ENCODE results near the gene ARGLU1.
A peak's percentile ranks its signal among the peaks of the same experiment; 100 is the strongest.

Gene ARGLU1

DNA sequence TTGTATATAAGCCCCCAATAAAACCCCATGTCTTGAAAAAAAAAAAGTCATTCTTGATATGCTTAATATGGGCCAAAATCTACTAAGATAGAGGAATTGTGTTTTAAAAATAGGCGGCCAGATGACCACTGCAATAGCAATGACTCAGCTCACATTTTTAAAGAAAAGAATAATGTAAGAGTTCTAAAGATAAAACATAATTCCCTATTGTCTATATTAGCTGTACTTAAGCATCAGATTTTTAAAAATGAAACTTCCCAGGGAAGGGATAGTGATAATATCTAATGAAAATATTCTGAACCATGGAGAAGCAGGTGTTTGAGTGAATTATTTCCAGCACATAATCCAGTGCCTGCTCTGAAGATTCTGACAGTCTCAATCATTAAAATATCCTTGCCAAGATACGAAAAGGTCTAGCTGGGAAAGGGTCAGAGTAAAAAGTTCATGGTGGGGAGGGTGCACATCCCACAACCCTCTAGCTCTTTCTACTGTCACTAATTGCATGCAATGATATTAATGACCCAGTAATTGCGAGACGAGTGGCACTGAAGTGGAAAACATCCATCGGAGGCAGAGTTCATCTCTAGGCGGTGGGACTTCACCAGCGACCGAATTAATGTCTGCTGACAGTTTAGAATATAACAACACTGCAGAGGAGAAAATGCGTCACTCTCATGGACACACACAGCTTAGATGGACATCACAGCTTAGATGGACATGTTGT is 64.0 kb downstream of the ARGLU1 start:
- no peak for DNase-seq

DNA sequence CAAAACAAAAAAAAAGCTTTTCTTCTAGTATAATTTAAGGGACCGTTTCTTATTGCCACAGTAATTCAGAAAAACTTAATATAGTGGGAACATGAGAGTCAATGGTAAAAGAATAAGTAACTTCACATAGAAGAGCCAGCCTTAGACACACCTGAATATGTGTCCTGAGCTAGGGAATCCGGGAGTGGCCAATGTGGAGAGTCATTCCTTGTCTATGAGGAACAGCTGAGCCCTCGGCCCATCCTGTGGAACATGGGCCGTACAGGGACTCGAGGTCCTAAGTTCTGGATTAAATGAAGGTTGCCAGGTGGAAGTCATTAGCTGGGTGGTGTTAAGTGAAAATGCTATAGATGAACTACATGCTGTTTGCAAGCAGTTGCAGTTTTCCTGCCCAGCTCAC is 64.7 kb downstream of the ARGLU1 start:
- no peak for DNase-seq

DNA sequence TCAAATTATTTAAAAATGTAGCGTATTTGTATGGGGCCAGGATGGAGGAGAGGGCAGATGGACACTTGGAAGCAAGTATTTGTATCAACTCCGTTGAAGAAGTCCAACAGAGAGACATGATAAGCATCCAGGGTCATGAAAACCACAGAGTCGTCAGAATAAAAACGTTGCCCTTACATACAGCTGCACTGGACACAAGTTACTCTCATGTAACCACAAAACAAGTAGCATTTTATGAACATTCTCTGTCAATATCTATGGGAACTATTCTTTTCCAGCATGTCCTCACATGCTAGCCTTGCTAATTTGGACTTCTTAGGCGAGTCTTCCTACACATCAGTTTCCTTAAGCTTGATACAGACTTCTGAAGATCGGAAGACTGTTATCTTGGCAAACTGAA is 67.5 kb downstream of the ARGLU1 start:
- DNase-seq: no peak

DNA sequence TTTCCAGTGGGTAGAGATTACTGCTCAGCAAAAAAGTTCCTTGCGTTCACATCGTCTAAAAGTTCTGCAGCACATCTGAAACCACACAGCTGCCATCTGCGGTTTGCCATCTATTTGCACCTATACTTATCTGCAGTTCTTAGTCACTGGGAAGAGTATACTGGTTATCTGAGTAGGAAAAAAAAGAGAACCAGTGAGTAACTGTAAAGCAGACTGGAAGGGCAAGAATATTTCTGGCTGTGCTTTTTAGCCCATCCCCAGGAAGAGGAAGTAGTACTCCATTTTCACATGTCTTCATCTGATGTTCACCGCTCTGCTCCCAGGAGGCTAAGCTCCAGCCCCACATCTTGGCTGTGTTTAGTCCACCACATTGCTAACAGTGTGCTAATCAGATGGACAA is 68.0 kb downstream of the ARGLU1 start:
- DNase-seq: no peak

DNA sequence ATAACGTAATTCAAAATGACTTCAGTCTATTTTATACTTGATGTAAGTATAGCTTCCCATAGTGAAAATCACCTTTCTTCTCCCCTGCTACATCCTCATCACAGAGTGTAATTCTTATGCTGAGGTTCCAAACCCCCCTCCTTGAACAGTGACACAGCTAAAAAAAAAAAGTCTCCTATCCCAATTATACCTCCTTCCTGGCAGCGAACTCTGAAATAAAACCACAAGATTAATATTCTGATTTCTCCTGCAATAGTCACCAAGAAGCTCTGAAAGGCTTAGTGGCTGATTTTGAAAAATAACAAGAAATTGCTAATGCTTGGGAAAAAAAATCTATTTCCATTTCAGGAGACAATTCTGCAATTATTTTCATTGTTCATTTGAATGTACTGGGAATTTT is 68.8 kb downstream of the ARGLU1 start:
- DNase-seq: no peak

DNA sequence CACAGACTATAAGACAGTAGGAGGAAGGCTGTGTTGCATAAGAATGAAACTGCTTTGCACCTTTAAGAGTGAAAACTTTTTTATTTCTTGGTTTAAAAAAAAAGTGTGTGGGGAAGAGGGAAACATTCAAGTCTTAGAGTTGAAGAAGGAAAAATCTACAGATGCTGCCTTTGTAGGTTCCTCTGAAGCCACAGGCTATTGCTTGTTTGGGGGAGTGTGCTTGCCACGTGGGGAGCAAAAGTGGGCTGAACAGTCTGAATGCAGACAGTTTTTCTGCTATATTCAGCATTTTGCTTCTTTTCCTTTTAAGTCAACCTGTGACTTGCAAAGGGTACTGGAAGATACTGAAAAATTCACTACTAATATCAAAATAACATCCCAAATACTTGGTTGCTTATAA is 69.4 kb downstream of the ARGLU1 start:
- peak in 13 of 56 donors; percentile 7 to 61 (median 19) for DNase-seq

DNA sequence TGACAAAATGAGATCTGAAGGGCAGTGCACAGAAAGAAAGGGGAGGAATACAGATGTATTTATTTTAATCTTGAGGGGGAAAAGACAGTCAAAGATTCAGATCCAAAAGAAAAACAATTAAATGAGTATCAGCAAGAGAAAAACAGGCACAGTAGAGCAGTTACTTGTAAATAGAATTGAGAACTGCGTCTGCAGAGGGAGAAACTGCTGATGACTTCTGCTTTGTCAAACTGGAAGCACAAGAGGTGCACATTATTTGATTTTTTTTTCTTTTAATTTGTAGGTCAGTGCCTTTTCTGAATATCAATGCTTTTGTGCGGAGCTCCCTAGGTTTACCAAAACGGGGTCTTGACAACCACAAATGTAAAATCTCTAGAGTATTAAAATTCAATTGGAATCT is 69.8 kb downstream of the ARGLU1 start:
- no peak for DNase-seq

DNA sequence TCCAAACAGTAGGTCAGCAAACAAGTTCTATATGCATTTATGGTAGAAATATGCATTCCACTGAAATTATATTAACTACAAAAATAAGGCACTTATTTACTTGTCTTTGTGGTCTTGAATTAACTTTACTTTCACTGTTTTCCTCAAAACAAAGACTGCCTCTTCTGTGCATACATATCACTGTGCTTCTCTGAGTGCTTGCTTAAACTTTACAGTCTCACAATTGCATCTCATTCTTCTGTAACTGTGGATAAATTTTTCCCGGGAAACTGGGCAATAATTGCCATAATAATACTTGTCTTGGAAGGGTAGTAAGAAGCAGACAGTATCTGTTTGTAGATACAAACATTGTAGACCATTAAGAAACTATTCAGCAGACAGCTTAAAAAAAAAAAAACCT is 70.9 kb downstream of the ARGLU1 start:
- DNase-seq: no peak

DNA sequence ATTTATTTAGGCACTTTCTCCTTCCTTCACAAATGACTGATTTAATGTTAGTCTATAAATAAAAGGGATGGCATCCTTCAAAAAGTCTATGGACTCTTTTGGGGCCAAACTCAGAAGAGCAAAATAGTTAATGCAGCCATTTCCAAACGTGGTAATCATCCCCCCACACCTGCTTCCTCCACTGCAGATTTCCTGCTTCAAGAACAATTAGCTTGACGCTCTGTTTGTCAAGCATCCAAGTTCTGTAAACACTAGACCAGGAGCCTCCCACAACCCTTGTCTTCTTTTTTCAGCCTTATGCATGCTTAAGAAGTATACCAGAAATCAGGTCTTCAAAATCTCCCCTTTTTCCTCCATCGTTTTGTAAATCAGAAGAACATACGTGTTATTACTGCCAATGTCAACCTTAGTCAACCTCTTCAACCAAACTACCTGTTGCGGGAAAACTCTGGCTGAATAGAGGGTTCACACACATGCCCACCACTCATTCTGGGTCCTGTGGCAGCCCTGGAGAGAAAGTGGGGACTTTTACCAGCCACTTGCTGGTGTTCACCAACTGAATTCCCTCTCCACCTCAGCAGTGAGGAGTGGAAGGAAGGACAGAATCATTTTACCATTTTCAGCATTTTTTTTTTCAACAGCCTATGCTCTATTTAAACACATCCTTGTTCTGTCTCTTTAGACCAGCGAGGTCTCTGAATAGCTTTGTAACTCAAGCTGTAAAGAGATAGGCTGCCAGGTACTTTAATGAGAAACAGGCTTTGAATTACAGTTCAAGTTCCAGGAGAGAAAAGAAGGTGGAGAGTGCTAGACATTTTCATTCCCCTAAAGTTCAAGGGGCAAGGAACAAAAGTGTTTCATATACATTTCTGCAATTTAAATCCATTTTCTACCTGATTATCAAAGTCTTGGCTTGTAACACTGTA is 71.6 kb downstream of the ARGLU1 start:
- DNase-seq: no peak

DNA sequence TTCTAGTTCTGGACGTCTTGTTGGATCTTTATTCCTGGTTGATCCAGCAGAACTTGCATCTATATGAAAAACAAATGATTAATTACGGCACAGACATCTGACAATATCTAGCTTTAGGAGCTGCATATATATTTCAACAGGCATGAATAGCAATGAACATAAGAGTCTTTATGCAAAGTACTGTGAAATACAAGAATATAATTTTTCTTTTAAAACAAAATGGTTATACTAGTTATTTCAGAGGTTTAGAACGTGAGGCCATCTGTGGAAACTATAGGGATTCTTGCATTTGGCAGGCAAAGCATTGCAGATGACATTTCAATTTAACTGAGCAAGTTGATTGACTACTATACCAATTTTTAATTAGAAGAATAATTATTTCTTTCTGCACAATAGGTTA is 73.0 kb downstream of the ARGLU1 start:
- no peak for DNase-seq

DNA sequence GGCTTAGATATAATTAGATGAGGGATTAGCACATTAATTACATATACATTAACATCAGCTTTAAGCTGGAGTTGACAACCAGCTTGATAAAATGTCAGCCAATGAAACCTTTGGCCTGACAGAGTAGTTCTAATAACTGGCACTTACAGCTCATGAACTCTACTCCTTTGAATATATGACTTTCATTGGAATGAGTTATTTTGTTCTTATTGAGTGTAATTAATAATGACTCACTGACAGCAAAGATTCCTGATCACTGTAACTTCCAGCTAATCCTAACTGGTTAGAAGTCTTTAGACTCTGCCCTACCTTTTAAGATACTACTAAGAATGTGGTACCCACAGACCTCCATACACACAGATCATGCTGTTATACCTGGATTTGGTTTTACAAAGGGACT is 73.4 kb downstream of the ARGLU1 start:
- no peak for DNase-seq

DNA sequence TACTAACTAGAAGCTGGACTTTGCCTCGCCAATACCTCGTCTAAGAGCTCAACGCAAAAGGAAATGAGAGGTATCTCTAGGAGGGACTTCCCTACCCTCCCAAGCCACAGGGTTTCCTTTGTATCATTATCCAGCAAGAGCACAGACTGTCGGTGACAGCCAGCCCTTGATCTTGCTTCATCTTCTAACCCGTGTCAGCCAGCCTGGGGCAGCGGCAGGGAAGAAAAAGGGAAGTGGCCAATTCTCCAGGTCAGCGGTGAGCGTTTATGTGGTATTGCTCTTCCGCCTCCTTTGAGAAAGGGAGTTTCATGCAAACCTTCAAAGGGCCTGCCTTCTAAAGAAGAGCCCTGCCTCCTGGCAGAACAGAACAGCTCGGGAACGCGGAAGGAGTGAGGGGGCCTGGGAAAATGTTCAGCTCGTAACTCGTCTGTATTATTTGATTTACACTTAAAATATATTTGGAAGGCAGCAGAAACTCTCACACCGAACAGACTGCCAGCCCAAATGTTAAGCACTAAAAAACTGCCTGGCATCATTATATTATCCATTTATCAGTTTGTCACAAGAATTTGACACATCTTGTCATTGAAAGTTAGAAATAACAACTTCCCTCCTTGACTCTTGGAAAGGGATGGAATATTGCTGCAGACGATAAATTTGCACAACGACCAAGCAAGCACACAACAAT is 74.3 kb downstream of the ARGLU1 start:
- DNase-seq: peak in 11 of 56 donors; percentile 10 to 48 (median 33)

DNA sequence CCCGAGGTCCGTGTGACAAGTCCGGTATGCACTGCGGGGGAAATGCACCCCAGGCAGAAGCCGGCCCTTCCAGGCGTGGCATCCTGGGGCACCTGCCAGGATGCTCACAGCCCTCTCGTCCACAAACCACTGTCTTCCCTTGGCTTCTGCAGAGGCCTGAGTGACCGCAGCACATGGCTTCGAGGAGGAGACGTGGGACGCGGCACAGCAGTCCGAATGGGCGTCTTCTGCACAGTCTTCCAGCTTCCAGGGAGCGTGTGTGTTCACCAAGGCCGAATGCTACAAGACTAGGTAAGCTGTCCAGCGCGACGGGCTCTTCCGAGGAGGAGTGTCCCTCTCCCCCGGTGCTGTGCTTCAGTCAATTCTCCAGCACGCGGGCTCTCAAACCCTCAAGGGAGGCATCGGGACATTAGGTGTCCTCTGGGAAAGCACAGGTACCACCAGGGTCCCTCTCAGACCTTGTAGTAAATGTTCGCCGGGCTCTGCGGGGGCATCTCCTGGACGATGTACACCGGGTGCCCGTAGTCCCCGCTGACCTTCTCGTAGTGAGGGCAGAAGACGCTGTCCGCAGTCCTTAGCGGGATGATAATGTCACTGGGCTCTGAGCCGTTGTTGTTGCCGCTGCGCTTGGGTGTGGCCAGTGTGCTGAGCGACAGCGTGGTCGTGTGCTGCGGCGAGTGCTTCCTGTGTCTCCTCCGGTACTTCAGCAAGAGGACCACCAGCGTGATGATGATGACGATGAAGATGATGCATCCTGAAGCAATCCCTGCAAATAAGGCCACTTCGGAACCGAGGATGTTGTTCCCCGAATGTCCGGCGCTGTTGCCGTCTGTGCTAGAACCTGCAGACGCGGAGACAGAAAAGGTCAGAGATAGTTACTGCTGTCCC is 75.1 kb downstream of the ARGLU1 start:
- DNase-seq: no peak

DNA sequence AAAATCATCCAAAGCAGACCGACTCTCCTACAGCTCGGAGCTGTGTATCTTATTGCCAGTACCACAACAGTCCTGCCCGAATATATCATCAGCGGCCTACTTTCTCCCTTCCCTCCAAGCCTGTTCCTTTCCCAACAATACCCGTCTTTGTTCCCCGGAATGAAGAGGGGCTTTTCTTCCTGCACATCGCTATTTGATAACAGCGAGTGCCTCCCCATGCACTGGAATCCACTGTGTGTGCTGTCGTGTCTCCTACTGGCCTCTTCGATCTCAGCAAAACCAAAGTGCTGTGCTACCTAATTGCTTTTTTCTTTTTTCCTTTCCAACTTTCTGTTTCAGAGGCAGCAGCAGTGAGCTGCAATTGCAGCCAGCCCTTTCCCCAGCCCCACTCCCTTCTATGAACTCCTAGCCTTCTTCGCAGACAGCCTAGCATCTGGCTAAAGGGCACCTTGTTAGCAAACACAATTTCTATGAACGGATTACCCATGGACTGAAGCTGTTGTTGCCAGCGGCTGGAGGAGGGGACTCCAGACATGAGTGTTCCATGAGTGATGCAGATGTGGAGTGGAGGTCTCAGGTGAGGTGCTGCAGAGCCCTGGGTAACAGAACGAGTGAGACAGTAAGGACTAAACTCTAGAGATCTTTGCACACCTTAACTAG is 75.9 kb downstream of the ARGLU1 start:
- peak in 50 of 56 donors; percentile 16 to 86 (median 63) for DNase-seq

All from amygdala (tissue), 56 donors.